Measurements from ENCODE around the gene CPSF2. TPM values are rescaled to one million over a fixed set of nuclear protein-coding genes. Genes with fewer than 3 reads are reported as not detected.
"Not testable (repeated sequence)": the region's sequence is repeated elsewhere in the genome, so short reads cannot be mapped to it uniquely, and the experiment has no call there.

The CPSF2 gene
- total RNA-seq, 2 donors from 2014 or later, result 46.9 TPM

- ATAC-seq; DNase-seq; intact Hi-C loops (cut with DNase I, micrococcal nuclease): not testable (repeated sequence)
Measured at GRCh38 chr14:92213125-92213524, 91.4 kb downstream of the CPSF2 start.

- ATAC-seq (no peak), DNase-seq (no peak)
- intact Hi-C loops (cut with DNase I, micrococcal nuclease), result no loop called here
Measured at GRCh38 chr14:92215579-92215978, 93.8 kb downstream of the CPSF2 start.

- DNase-seq (no peak), ATAC-seq (no peak)
- intact Hi-C loops (cut with DNase I, micrococcal nuclease), result no loop called here
Measured at GRCh38 chr14:92217936-92218335, 96.2 kb downstream of the CPSF2 start.

Other genes with a start within 250 kb of the CPSF2 start
- 10 to 100 TPM; 13.2 to 27.6 TPM for gene FBLN5, start 174.3 kb upstream of the CPSF2 start, total RNA-seq
- gene TRIP11, start 81.9 kb upstream of the CPSF2 start, total RNA-seq, result 10 to 100 TPM; 56.3 to 69.5 TPM
- 10 to 100 TPM; 21.8 to 28.0 TPM for gene ATXN3, start 15.4 kb upstream of the CPSF2 start, total RNA-seq
- 100 to 1,000 TPM; 179 TPM for gene NDUFB1, start 263 bp upstream of the CPSF2 start, total RNA-seq
- under 1 TPM; 0.09 to 0.25 TPM for gene SLC24A4, start 201.2 kb downstream of the CPSF2 start, total RNA-seq

Data from left colon (tissue), 2 donors.